HUDEP-2 (cell line): ENCODE data around the gene KAZN.

Experiments
- DNase-seq, 76 experiments: peaks; one replicate each; lab custom pipeline; 2025; ENCODE audit not compliant: unreplicated experiment in 76 of 76; lab: John Stamatoyannopoulos, UW

KAZN gene

DNA sequence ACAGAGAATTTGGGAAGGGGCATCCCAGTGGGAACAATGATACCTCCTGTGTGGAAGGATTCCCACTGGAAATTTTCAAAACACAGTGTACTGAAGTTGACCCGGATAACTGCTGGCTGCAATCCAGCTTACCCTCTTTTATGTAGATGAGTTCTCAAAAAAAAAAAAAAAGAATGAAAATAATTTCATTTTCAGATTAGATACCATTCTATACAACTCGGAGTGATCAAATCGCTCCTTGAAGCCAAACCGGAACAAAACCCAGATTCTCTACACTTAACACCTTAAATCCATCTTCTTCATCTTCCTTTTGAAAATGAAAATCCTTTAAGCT lies 69.1 kb downstream of the KAZN start:
- no peak for DNase-seq

DNA sequence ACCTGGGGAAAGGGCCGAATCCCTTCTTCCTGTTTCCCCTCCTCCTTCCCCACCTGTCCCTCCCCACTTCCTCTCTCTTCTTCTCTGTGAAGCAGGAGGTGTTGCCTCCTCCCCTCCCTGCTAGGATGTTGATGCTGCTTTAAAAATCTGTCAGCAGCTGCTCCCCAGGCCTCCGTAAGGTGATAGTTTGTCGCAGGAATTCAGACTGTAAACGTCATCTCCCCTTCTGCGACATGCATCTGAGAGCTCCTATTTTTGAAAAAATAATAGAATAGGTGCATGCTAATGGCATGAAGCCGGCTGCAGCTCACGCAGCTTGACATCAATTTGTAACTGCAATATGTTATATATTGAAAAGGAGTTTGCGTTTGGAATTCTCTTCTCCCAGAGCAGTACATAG lies 70.1 kb downstream of the KAZN start:
- DNase-seq = no peak

GRCh38 chr1:14672005-14672404 lies 73.5 kb downstream of the KAZN start:
- no peak for DNase-seq

DNA sequence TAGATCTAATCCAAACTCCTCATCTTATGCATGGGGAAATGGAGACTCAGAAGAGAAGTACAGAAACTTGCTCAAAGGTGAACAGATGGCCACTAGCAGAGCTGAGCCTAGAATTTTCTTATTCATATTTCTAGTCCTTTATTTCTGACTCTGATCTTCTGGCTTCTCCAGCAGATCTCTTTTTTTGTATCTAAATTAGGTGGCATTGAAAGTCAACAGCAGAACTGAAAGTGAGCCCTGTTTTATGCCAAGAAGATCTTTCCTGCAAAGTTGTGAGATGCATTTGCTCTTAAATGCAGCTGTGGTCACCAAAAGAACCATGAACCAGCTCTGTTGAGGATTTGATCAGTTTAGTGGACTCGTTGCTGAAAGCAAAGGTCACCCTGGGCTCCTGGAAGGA lies 75.5 kb downstream of the KAZN start:
- no peak for DNase-seq

DNA sequence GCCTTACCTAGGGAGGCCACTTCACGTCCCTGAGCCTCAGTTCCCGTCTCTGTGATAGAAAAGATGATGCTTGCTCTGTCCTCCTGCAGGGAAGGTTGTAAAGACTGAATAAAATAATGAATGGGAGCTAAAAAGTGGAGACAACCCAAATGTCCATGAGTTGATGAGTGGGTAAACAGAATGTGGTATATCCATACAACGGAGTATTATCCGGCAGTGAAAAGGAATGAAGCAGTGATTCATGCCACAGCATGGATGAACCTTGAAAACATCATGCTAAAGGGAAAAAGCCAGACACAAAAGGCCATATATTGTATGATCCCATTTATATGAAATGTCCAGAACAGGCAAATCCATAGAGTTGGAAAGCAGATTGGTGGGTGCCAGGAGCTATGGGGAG lies 77.9 kb downstream of the KAZN start:
- no peak for DNase-seq

GRCh38 chr1:14677292-14677971 lies 78.9 kb downstream of the KAZN start:
- DNase-seq = no peak

DNA sequence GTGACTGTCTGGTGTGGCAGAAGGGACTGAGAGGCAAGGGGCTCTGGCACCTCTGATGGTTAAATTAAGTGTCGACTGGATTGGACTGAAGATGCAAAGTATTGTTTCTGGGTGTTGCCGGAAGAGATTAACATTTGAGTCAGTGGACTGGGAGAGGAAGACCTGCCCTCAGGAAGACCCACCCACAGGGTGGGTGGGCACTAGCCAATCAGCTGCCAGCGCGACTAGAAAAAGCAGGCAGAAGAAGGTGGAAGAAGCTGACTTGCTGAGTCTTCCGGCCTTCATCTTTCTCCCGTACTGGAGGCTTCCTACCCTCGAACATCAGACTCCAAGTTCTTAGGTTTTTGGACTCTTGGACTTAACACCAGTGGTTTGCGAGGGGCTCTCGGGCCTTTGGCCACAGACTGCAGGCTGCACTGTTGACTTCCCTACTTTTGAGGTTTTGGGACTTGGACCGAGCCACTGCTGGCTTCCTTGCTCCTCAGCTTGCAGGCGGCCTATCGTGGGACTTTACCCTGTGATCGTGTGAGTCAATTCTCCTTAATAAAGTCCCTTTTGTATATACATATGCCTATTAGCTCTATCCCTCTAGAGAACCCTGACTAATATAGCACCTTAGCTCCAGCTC lies 79.6 kb downstream of the KAZN start:
- no peak for DNase-seq

DNA sequence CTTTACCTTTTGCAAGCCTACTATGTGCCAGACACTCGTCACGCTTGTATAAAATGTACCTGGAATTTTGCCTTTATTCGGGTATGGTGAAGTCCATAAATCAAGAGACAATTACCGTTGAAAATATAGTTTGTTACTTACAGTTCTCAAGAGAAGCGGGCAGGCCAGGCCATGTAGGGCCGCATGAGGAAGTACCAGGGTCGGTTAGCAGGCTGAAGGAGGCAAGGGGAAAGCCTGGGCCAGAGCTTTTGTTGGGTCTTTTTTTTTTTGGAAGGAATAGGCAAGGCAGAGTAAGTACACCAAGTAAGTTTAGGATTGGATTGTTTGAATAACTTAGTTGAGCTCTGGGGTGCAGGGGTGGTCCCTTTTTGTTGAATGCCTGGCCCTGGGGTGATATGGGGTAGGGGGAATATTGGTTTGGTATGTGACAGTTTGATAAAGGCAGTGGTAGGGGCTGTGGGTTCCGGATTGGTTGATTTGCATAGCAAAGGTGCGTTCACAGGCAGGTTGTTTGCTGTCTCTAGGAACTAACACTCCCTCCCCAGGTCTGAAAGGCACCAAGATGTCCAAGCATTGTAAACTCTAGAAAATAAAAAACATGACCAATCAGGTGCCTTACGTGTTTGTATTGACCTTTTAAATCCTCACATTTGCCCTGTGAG lies 80.7 kb downstream of the KAZN start:
- no peak for DNase-seq

GRCh38 chr1:14681182-14681581 lies 82.7 kb downstream of the KAZN start:
- DNase-seq = no peak

GRCh38 chr1:14682941-14683621 lies 84.6 kb downstream of the KAZN start:
- no peak for DNase-seq

- no peak for DNase-seq
These were observed 86.6 kb downstream of the KAZN start for GRCh38 chr1:14685078-14685477.

GRCh38 chr1:14686701-14687100 lies 88.2 kb downstream of the KAZN start:
- no peak for DNase-seq

GRCh38 chr1:14687147-14687546 lies 88.7 kb downstream of the KAZN start:
- DNase-seq = no peak

DNA sequence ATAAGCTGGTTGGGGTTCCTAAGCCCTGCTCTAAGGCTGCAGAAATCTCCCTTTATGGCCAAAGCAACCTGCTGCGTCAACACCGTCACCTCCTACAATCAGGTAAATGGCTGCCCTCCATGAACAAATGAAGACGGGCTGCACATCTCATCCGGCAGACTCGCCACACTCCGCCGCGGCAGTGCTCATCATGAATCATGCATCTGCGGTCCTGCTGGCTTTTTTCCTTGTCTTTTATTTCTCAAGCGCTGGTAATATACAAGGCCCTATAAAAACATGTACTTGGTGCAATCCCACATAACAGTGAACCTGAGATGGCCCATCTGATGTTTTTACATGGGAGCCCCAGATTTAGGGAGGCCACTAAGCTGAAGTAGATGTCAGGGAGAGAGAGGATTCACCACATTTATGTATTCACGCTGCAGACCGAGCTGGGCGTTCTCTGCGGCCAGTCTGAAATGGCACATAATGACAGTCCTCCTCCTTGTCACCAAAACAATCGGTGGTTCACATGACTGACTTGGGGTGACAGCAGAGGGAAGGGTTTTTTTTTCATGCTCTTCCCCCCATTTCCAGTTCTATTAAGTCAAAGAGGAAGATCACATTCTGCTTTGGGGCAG lies 91.6 kb downstream of the KAZN start:
- no peak for DNase-seq

- DNase-seq = no peak
These were observed 95.5 kb downstream of the KAZN start for GRCh38 chr1:14693949-14694348.

GRCh38 chr1:14694589-14694988 lies 96.1 kb downstream of the KAZN start:
- DNase-seq = no peak

DNA sequence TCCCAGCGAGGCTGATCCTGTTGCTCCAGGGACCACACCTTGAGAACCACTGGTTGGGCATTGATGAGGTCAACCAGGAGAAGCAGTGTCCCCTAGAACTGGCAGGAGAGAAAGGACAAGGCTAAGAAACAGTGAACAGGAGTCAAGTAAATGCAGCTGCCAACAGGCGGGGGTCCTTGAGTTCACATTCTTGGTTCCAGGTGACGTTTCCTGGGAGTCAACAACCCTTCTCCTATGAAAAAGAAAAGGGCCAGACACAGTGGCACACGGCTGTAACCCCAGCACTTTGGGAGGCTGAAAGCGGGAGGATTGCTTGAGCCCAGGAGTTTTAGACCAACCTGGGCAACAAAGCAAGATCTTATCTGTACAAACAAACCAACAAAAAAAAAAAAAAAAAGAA lies 98.3 kb downstream of the KAZN start:
- DNase-seq = no peak

GRCh38 chr1:14697353-14697752 lies 98.9 kb downstream of the KAZN start:
- DNase-seq = no peak

GRCh38 chr1:14698314-14698713 lies 99.8 kb downstream of the KAZN start:
- no peak for DNase-seq

- no peak for DNase-seq
These were observed 101.1 kb downstream of the KAZN start for GRCh38 chr1:14699620-14700019.

DNA sequence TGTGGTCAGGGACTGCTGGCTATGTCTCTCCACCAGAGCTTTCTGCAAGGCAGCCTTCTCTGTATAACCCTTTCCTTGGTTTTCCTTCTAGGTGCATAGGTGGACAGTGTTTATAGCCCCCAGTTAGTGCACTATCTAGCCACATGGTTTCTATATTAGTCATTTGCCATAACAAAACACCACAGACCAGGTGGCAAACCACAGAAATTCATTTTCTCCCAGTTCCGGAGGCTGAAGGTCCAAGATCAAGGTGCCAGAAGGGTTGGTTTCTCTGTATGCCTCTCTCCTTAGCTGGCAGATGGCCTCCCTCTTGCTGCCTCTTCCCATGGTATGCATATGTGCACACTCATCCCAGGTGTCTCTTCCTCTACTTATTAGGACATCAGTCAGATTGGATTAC lies 106.4 kb downstream of the KAZN start:
- no peak for DNase-seq
